NCI-H69 (cell line): ENCODE data around the gene NXF1.
A peak's percentile ranks its signal among the peaks of the same experiment; 100 is the strongest.
"Not testable (repeated sequence)": the region's sequence is repeated elsewhere in the genome, so short reads cannot be mapped to it uniquely, and the experiment has no call there.

Experiments used
- DNase-seq: peaks from one replicate; lab custom pipeline; 2025; lab: John Stamatoyannopoulos, UW

Gene NXF1

GRCh38 chr11:62832336-62833234 lies 27.3 kb upstream of the NXF1 start, which contains the start of gene TEX54:
TEX54 (minus strand) TSS chr11:62832841.
- DNase-seq, result peak; percentile 51

GRCh38 chr11:62831520-62832335 lies 26.5 kb upstream of the NXF1 start, which contains the start of gene STX5:
STX5 (minus strand) TSS chr11:62832051; CDS start chr11:62831243, 808 bp downstream.
- peak; percentile 99 for DNase-seq

GRCh38 chr11:62830904-62831519 lies 25.8 kb upstream of the NXF1 start:
- DNase-seq, result peak; percentile 83

- not testable (repeated sequence) for DNase-seq
Measured at GRCh38 chr11:62828130-62828529, 22.9 kb upstream of the NXF1 start.

- DNase-seq, result no peak
Measured at GRCh38 chr11:62823677-62824076, 18.4 kb upstream of the NXF1 start.

- no peak for DNase-seq
Measured at GRCh38 chr11:62817129-62817528, 11.9 kb upstream of the NXF1 start.

GRCh38 chr11:62816557-62816956 lies 11.3 kb upstream of the NXF1 start:
- DNase-seq, result no peak

- DNase-seq, result no peak
Measured at GRCh38 chr11:62811659-62812058, 6.4 kb upstream of the NXF1 start.

GRCh38 chr11:62810748-62811147 lies 5.5 kb upstream of the NXF1 start:
- DNase-seq, result no peak

GRCh38 chr11:62806611-62807121 lies 1.4 kb upstream of the NXF1 start:
- DNase-seq, result no peak

- peak; percentile 70 for DNase-seq
Measured at GRCh38 chr11:62805961-62806441, 761 bp upstream of the NXF1 start.

- DNase-seq, result peak; percentile 44
Measured at GRCh38 chr11:62804310-62805075, 747 bp downstream of the NXF1 start.

- no peak for DNase-seq
Measured at GRCh38 chr11:62801071-62801470, 4.2 kb downstream of the NXF1 start.

GRCh38 chr11:62799486-62799885 lies 5.8 kb downstream of the NXF1 start:
- DNase-seq, result no peak

- no peak for DNase-seq
Measured at GRCh38 chr11:62796281-62796680, 9.0 kb downstream of the NXF1 start.

- DNase-seq, result no peak
Measured at GRCh38 chr11:62794201-62794775, 11.0 kb downstream of the NXF1 start.

GRCh38 chr11:62792202-62792575 lies 13.1 kb downstream of the NXF1 start:
- DNase-seq, result no peak

GRCh38 chr11:62791501-62792201 lies 13.6 kb downstream of the NXF1 start, which contains the start of gene TMEM223:
TMEM223 (minus strand) TSS chr11:62792006; CDS start chr11:62791994, 12 bp downstream.
- DNase-seq, result peak; percentile 90

- DNase-seq, result no peak
Measured at GRCh38 chr11:62789576-62789975, 15.7 kb downstream of the NXF1 start.

- peak; percentile 29 for DNase-seq
Measured at GRCh38 chr11:62788991-62789390, 16.2 kb downstream of the NXF1 start.
